Spleen (tissue), 7 donors: ENCODE data around the gene C16orf89.

Experiments used
- POLR2A ChIP-seq, 3 donors: fragments of 450-650 bp; IDR thresholded peaks; one replicate each; pipeline ENCODE4 v1.5.1; 2017; ENCODE audit warnings: antibody characterized with exemption in 3 of 3, mild to moderate bottlenecking in 1 of 3
- POLR2AphosphoS5 ChIP-seq, 3 donors: sonication (generic); formaldehyde crosslinking; IDR thresholded peaks; one replicate each; pipeline ENCODE4 v1.5.1; 2017; ENCODE audit warnings: antibody characterized with exemption in 3 of 3
- TF ChIP-seq, protein P1 (sequence below), 11 experiments: fragments of 200-600 bp in 7 of 11; fragments of 450-650 bp in 4 of 11; sonication (generic) in 4 of 11; IDR thresholded peaks in 8 of 11; conservative IDR thresholded peaks in 3 of 11; 1 replicate in 7 of 11; 2 replicates in 4 of 11; pipeline versions ENCODE4 v1.4.0 to v1.8.0; 2016 to 2021; ENCODE audit warnings: antibody characterized with exemption in 11 of 11, inconsistent platforms in 4 of 11, mild to moderate bottlenecking in 1 of 11
- donor health status: DM: no; HTN: no; CAD: no; lungs with moderate emphysema.
- donor health status: DM: no; HTN: no; CAD: no.
- donor health status: DM: no; HTN: no; CAD: no.

DNA sequence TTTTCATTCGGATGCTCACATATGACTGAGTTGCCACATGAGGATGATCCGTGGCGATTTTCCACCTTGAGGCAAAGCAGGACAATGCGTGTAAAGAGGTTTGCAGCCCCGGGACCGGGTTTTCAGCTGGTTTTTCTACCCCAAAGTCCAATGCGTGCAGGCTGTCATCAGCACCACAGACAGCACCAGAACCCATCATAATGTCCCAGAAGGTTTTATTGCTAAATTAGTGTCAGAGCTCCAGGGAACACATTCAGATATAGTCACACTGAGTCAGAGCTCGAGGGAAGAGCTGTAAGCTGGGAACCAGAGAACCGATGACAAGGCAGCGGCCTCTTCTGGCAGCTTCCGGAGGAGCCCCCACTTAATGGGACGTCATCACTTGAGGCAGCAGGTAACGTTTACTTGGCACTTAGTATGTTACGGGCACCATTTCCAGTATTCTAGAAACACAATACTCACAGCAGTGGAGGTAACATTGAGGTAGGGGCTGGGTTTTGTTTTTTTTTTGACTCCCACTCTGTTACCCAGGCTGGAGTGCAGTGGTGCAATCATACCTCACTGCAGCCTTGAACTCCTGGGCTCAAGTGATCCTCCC lies 23.1 kb downstream of the C16orf89 start:
- TF ChIP-seq POLR2A (IDR thresholded peaks at IDR 0.05) (no peak), POLR2AphosphoS5 (IDR thresholded peaks at IDR 0.05) (no peak)
- TF ChIP-seq, protein P1, sequence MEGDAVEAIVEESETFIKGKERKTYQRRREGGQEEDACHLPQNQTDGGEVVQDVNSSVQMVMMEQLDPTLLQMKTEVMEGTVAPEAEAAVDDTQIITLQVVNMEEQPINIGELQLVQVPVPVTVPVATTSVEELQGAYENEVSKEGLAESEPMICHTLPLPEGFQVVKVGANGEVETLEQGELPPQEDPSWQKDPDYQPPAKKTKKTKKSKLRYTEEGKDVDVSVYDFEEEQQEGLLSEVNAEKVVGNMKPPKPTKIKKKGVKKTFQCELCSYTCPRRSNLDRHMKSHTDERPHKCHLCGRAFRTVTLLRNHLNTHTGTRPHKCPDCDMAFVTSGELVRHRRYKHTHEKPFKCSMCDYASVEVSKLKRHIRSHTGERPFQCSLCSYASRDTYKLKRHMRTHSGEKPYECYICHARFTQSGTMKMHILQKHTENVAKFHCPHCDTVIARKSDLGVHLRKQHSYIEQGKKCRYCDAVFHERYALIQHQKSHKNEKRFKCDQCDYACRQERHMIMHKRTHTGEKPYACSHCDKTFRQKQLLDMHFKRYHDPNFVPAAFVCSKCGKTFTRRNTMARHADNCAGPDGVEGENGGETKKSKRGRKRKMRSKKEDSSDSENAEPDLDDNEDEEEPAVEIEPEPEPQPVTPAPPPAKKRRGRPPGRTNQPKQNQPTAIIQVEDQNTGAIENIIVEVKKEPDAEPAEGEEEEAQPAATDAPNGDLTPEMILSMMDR (IDR thresholded peaks at IDR 0.05 in 8 of 11, conservative IDR thresholded peaks at IDR 0.05 in 3 of 11): no peak
